Upper lobe of left lung (tissue), 4 donors: ENCODE data around the gene MAP3K12.
"Not testable (repeated sequence)": the region's sequence is repeated elsewhere in the genome, so short reads cannot be mapped to it uniquely, and the experiment has no call there.

Experiments used
- EP300 ChIP-seq, 4 donors: sonication (generic); formaldehyde crosslinking; IDR thresholded peaks; one replicate each; pipeline ENCODE4 v1.5.1; 2017; ENCODE audit warnings: antibody characterized with exemption in 4 of 4, control low read depth in 2 of 4
- POLR2A ChIP-seq, 4 donors: fragments of 450-650 bp; IDR thresholded peaks; one replicate each; pipeline ENCODE4 v1.5.1; 2016 to 2017; ENCODE audit warnings: antibody characterized with exemption in 4 of 4, mild to moderate bottlenecking in 2 of 4
- TF ChIP-seq, protein P1 (sequence below), 6 experiments: fragments of 450-650 bp in 4 of 6; fragments of 200-600 bp in 2 of 6; sonication (generic) in 2 of 6; IDR thresholded peaks; one replicate each; pipeline ENCODE4 v1.5.1; 2016 to 2019; ENCODE audit warnings: antibody characterized with exemption in 6 of 6

DNA sequence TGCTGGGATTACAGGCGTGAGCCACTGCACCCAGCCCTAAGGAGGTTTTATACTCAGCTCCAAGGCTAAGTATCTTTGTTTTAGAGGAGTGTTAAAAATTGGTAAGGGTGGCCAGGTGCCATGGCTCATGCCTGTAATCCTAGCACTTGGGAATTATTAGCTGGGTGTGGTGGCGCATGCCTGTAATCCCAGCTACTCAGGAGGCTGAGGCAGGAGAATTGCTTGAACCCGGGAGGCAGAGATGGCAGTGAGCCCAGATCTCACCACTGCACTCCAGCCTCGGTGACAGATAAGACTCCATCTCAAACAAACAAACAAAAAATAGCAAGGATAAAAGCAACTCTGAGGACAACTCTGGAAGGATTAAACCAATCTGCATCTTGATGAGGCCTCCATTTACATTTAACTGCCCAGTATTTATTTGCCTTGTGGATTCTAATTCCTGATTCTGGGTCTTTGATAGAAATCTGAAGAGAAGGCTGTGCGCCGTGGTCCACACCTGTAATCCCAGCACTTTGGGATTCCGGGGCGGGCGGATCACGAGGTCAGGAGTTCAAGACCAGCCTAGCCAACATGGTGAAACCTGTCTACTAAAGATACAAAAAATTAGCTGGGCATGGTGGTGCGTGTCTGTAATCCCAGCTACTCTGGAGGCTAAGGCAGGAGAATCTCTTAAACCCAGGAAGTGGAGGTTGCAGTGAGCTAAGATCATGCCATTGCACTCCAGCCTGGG is 54.5 kb downstream of the MAP3K12 start:
- TF ChIP-seq EP300, POLR2A (IDR thresholded peaks at IDR 0.05): not testable (repeated sequence)
- TF ChIP-seq, protein P1, sequence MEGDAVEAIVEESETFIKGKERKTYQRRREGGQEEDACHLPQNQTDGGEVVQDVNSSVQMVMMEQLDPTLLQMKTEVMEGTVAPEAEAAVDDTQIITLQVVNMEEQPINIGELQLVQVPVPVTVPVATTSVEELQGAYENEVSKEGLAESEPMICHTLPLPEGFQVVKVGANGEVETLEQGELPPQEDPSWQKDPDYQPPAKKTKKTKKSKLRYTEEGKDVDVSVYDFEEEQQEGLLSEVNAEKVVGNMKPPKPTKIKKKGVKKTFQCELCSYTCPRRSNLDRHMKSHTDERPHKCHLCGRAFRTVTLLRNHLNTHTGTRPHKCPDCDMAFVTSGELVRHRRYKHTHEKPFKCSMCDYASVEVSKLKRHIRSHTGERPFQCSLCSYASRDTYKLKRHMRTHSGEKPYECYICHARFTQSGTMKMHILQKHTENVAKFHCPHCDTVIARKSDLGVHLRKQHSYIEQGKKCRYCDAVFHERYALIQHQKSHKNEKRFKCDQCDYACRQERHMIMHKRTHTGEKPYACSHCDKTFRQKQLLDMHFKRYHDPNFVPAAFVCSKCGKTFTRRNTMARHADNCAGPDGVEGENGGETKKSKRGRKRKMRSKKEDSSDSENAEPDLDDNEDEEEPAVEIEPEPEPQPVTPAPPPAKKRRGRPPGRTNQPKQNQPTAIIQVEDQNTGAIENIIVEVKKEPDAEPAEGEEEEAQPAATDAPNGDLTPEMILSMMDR (IDR thresholded peaks at IDR 0.05), result not testable (repeated sequence)
